ENCODE measurements around the gene JMJD7.

The JMJD7 gene

DNA sequence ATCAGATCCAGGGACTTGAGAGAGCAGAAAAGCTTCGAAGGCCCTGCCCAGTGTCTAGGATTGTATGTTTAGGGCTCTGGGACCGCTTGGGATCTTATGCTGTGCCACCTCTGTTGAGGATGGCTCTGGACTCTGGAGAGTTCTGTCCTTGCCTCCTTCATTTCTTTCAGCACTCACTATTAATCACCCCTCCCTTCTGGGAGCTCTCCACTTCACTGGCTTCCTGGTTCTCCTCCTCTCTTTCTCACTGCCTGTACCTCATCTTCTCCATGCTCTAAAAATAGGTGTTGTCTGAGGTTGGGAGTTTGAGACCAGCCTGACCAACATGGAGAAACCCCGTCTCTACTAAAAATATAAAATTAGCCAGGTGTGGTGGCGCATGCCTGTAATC lies 36.4 kb upstream of the JMJD7 start:
- peaks cover 50% of the 10 kb centered on the region for H3K4me1 ChIP-seq (ENCODE audit: control insufficient read depth, low read length)
- no peaks in the 10 kb centered on the region for H3K9me3 ChIP-seq (ENCODE audit: control insufficient read depth, insufficient read depth, low read length)
- no peaks in the 10 kb centered on the region for H3K79me2 ChIP-seq (ENCODE audit: control insufficient read depth, low read length)
- no peaks in the 10 kb centered on the region for H3K27me3 ChIP-seq (ENCODE audit: control insufficient read depth, low read length)
- no peaks in the 10 kb centered on the region for H4K20me1 ChIP-seq (ENCODE audit: control insufficient read depth, insufficient read depth, low read depth, low read length)
- H3F3A ChIP-seq (ENCODE audit: control insufficient read depth, insufficient read depth), result 0 out of 2 replicates have a peak, but pooled peaks cover 2% of the 10 kb centered on the region
- no peak overlapping the region for H3K27ac ChIP-seq (ENCODE audit: low read depth, low read length)
- peak overlapping the region; percentile 31 for H3K4me2 ChIP-seq (ENCODE audit: low read length)
- no peak for TF ChIP-seq EZH2phosphoT487 (IDR thresholded peaks at IDR 0.05; ENCODE audit: borderline replicate concordance, low read length)
- TF ChIP-seq, protein P1, sequence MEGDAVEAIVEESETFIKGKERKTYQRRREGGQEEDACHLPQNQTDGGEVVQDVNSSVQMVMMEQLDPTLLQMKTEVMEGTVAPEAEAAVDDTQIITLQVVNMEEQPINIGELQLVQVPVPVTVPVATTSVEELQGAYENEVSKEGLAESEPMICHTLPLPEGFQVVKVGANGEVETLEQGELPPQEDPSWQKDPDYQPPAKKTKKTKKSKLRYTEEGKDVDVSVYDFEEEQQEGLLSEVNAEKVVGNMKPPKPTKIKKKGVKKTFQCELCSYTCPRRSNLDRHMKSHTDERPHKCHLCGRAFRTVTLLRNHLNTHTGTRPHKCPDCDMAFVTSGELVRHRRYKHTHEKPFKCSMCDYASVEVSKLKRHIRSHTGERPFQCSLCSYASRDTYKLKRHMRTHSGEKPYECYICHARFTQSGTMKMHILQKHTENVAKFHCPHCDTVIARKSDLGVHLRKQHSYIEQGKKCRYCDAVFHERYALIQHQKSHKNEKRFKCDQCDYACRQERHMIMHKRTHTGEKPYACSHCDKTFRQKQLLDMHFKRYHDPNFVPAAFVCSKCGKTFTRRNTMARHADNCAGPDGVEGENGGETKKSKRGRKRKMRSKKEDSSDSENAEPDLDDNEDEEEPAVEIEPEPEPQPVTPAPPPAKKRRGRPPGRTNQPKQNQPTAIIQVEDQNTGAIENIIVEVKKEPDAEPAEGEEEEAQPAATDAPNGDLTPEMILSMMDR (IDR thresholded peaks at IDR 0.05; ENCODE audit: low read depth, low read length, poor library complexity, severe bottlenecking), result no peak
- no peaks in the 10 kb centered on the region for H3K9me2 ChIP-seq (replicated peaks; ENCODE audit: control insufficient read depth, low read length)
- H3K4me3 ChIP-seq (ENCODE audit: low read length), result peak overlapping the region; percentile 6; the same call in 1 of the 2 replicates
- no peaks in the 10 kb centered on the region for H3K36me3 ChIP-seq (ENCODE audit: control insufficient read depth, low read length)

DNA sequence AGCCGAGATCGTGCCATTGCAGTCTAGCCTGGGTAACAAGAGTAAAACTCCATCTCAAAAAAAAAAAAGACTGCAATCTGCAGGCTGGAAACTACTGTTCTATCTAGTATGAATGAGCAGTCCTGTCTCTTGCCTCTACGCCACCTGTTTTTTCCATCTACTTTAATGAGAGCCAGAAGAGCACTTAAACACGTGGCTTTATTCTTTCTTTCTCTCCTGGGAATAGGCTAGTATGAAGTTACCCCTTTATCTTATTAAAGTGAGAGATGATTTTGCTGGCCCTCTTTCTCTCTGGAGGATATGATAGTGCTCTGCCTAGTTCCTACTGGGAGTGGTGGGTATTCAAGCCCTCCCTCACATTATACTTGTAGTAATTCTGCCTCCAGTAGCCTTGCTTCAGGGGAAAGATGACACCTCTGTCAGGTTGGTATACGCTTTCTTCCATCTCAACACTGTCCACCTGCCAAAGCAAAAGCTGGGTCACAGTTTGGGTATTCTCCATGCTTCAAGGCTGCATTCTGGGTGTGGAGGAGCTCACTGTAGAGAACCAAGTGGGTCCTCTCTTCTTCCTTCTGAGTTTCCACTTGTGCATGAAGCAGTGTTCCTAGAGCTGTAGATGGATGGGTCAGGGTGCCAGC lies 35.8 kb upstream of the JMJD7 start:
- Histone ChIP-seq H3K4me1 (ENCODE audit: control insufficient read depth, low read length) (peaks cover 50% of the 10 kb centered on the region), H3K9me3 (ENCODE audit: control insufficient read depth, insufficient read depth, low read length) (no peaks in the 10 kb centered on the region), H3K4me3 (ENCODE audit: low read length) (no peak overlapping the region), H3K9me2 (replicated peaks; ENCODE audit: control insufficient read depth, low read length) (no peaks in the 10 kb centered on the region), H3K36me3 (ENCODE audit: control insufficient read depth, low read length) (no peaks in the 10 kb centered on the region), H3K27me3 (ENCODE audit: control insufficient read depth, low read length) (no peaks in the 10 kb centered on the region), H4K20me1 (ENCODE audit: control insufficient read depth, insufficient read depth, low read depth, low read length) (no peaks in the 10 kb centered on the region), H3F3A (ENCODE audit: control insufficient read depth, insufficient read depth) (0 out of 2 replicates have a peak, but pooled peaks cover 2% of the 10 kb centered on the region), H3K4me2 (ENCODE audit: low read length) (no peak overlapping the region), H3K27ac (ENCODE audit: low read depth, low read length) (no peak overlapping the region), H3K79me2 (ENCODE audit: control insufficient read depth, low read length) (no peaks in the 10 kb centered on the region)
- TF ChIP-seq, protein P1 (IDR thresholded peaks at IDR 0.05; ENCODE audit: low read depth, low read length, poor library complexity, severe bottlenecking), result no peak
- TF ChIP-seq EZH2phosphoT487 (IDR thresholded peaks at IDR 0.05; ENCODE audit: borderline replicate concordance, low read length), result no peak

DNA sequence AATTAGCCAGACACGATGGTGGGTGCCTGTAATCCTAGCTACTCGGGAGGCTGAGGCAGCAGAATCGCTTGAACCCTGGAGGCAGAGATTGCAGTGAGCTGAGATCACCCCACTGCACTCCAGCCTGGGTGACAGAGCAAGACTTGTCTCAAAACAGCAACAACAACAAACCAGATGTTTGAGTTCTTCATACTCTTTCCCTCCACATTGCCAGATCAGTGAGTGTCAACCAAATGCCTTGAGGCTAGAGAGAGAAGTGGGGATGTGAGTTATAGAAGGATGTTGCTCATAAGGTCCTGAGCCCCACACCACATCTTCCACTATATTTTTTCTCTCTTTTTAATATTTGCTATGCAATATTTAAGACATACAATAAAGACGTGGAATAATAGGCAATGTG lies 33.8 kb upstream of the JMJD7 start:
- no peaks in the 10 kb centered on the region for H3K9me3 ChIP-seq (ENCODE audit: control insufficient read depth, insufficient read depth, low read length)
- H3K9me2 ChIP-seq (replicated peaks; ENCODE audit: control insufficient read depth, low read length), result no peaks in the 10 kb centered on the region
- no peaks in the 10 kb centered on the region for H3K36me3 ChIP-seq (ENCODE audit: control insufficient read depth, low read length)
- H3K4me2 ChIP-seq (ENCODE audit: low read length), result no peak overlapping the region
- H3K79me2 ChIP-seq (ENCODE audit: control insufficient read depth, low read length), result no peaks in the 10 kb centered on the region
- no peak overlapping the region for H3K27ac ChIP-seq (ENCODE audit: low read depth, low read length)
- no peak overlapping the region for H3K4me3 ChIP-seq (ENCODE audit: low read length)
- TF ChIP-seq, protein P1 (IDR thresholded peaks at IDR 0.05; ENCODE audit: low read depth, low read length, poor library complexity, severe bottlenecking), result no peak
- no peak for TF ChIP-seq EZH2phosphoT487 (IDR thresholded peaks at IDR 0.05; ENCODE audit: borderline replicate concordance, low read length)
- H3K4me1 ChIP-seq (ENCODE audit: control insufficient read depth, low read length), result peaks cover 46% of the 10 kb centered on the region
- H3K27me3 ChIP-seq (ENCODE audit: control insufficient read depth, low read length), result no peaks in the 10 kb centered on the region
- H4K20me1 ChIP-seq (ENCODE audit: control insufficient read depth, insufficient read depth, low read depth, low read length), result no peaks in the 10 kb centered on the region
- H3F3A ChIP-seq (ENCODE audit: control insufficient read depth, insufficient read depth), result 0 out of 2 replicates have a peak, but pooled peaks cover 2% of the 10 kb centered on the region

All from DOHH2 (cell line).